B cell (primary cell): Measurements from ENCODE around the gene TLL2. TPM values are rescaled to one million over a fixed set of nuclear protein-coding genes. Genes with fewer than 3 reads are reported as not detected.

Experiments
- ATAC-seq: fragments of 200-7000 bp; cut with Tn5 transposase; one replicate; pipeline ENCODE4 v1.10.0; 2021; ENCODE audit warnings: low read depth, mild to moderate bottlenecking, moderate number of reproducible peaks, moderate library complexity
- CTCF ChIA-PET: fragments of 350-600 bp; sonication (Branson Sonifier 250); formaldehyde crosslinking; loops from one replicate; lab custom pipeline; 2021; ENCODE audit warnings: antibody characterized with exemption, inconsistent platforms; lab: Charles Lee
- POLR2A ChIA-PET: fragments of 350-600 bp; sonication (Branson Sonifier 250); formaldehyde crosslinking; loops from one replicate; lab custom pipeline; 2021; ENCODE audit warnings: antibody characterized with exemption; lab: Charles Lee
- DNase-seq: peaks from one replicate; pipeline ENCODE4 v3.0.0; 2013
- H2AFZ ChIP-seq: 2 replicates; pipeline ENCODE4 v1.6.1; 2012; ENCODE audit warnings: mild to moderate bottlenecking, low read depth, low read length; ENCODE audit not compliant: insufficient read depth, poor library complexity, severe bottlenecking
- H3K27ac ChIP-seq, 2 donors: 1 replicate in 1 of 2; 2 replicates in 1 of 2; pipeline ENCODE4 v1.5.1; 2012 to 2013; ENCODE audit warnings: low read length in 2 of 2, mild to moderate bottlenecking in 2 of 2, moderate library complexity in 1 of 2
- H3K27me3 ChIP-seq, 4 experiments: fragments of 200-600 bp in 1 of 4; sonication (generic) in 1 of 4; replicated peaks in 1 of 4; 1 replicate in 2 of 4; 2 replicates in 2 of 4; pipeline versions ENCODE4 v1.6.1 to v1.7.0; 2013 to 2016; ENCODE audit warnings: low read length in 3 of 4, mild to moderate bottlenecking in 2 of 4, mixed read lengths in 1 of 4, moderate library complexity in 1 of 4; ENCODE audit not compliant: insufficient read depth in 4 of 4, control insufficient read depth in 3 of 4; ENCODE audit errors: control extremely low read depth in 1 of 4
- H3K36me3 ChIP-seq, 2 experiments: replicated peaks in 1 of 2; 1 replicate in 1 of 2; 2 replicates in 1 of 2; pipeline versions ENCODE4 v1.6.1 to v1.7.1; 2013; ENCODE audit warnings: low read length in 1 of 2; ENCODE audit not compliant: insufficient read depth in 2 of 2, control insufficient read depth in 1 of 2; ENCODE audit errors: control extremely low read depth in 1 of 2, extremely low read depth in 1 of 2
- H3K4me1 ChIP-seq, 2 donors: fragments of 200-600 bp in 1 of 2; sonication (generic) in 1 of 2; 1 replicate in 1 of 2; 2 replicates in 1 of 2; pipeline versions ENCODE4 v1.5.1 to v1.6.1; 2013 to 2017; ENCODE audit warnings: low read length in 2 of 2; ENCODE audit not compliant: control insufficient read depth in 2 of 2, insufficient read depth in 2 of 2
- H3K4me2 ChIP-seq: replicated peaks from 2 replicates; pipeline ENCODE3; 2012; ENCODE audit warnings: mild to moderate bottlenecking, low read depth, low read length; ENCODE audit not compliant: poor library complexity, severe bottlenecking
- H3K4me3 ChIP-seq, 5 experiments: fragments of 200-600 bp in 1 of 5; sonication (generic) in 1 of 5; 1 replicate in 3 of 5; 2 replicates in 2 of 5; pipeline versions ENCODE4 v1.5.1 to v1.7.0; 2011 to 2016; ENCODE audit warnings: low read length in 4 of 5, mild to moderate bottlenecking in 4 of 5, low read depth in 2 of 5, control low read depth in 1 of 5, moderate library complexity in 1 of 5; ENCODE audit not compliant: insufficient read depth in 1 of 5; ENCODE audit errors: control extremely low read depth in 1 of 5, extremely low read depth in 1 of 5
- H3K79me2 ChIP-seq: fragments of 200-600 bp; sonication (generic); one replicate; pipeline ENCODE4 v1.6.0; 2016; ENCODE audit warnings: low read length; ENCODE audit not compliant: control insufficient read depth, insufficient read depth
- H3K9ac ChIP-seq: fragments of 200-600 bp; sonication (generic); 2 replicates; pipeline ENCODE4 v1.6.1; 2017; ENCODE audit warnings: mild to moderate bottlenecking, low read length, moderate library complexity
- H3K9me3 ChIP-seq, 3 donors: one replicate each; pipeline versions ENCODE4 v1.6.1 to v1.7.1; 2013; ENCODE audit warnings: low read length in 2 of 3; ENCODE audit not compliant: control insufficient read depth in 2 of 3, insufficient read depth in 1 of 3; ENCODE audit errors: control extremely low read depth in 1 of 3
- H4K20me1 ChIP-seq: 2 replicates; pipeline ENCODE4 v1.6.0; 2012; ENCODE audit warnings: mild to moderate bottlenecking, low read length; ENCODE audit not compliant: insufficient read depth, control insufficient read depth, poor library complexity, severe bottlenecking
- H3K27ac Mint-ChIP-seq: one replicate; pipeline ENCODE4 v1.8.0; 2021; ENCODE audit warnings: mixed read lengths
- H3K27me3 Mint-ChIP-seq: one replicate; pipeline ENCODE4 v1.8.0; 2021; ENCODE audit warnings: mixed read lengths
- H3K4me1 Mint-ChIP-seq: one replicate; pipeline ENCODE4 v1.8.0; 2021; ENCODE audit warnings: mixed read lengths
- H3K4me3 Mint-ChIP-seq: one replicate; pipeline ENCODE4 v1.8.0; 2021; ENCODE audit warnings: mixed read lengths
- H3K9me3 Mint-ChIP-seq: one replicate; pipeline ENCODE4 v1.8.0; 2022; ENCODE audit warnings: mixed read lengths; ENCODE audit not compliant: insufficient read depth
- EZH2 ChIP-seq: IDR thresholded peaks from 2 replicates; pipeline ENCODE4 v1.6.1; 2012; ENCODE audit warnings: borderline replicate concordance, low read depth, mild to moderate bottlenecking, moderate library complexity, low read length; ENCODE audit not compliant: insufficient read depth, poor library complexity, severe bottlenecking
- WGBS: methylation state at CpG from one replicate; pipeline ENCODE4 v1.1.5; 2013; ENCODE audit warnings: missing lambda C conversion rate; ENCODE audit not compliant: insufficient coverage; 5-methylcytosine and 5-hydroxymethylcytosine counted together
- intact Hi-C: fragments of 100-400 bp; cut with micrococcal nuclease; formaldehyde crosslinking; loops from one replicate; pipeline ENCODE4 v1.10.0; 2022
- polyA plus RNA-seq: library from polyadenylated mRNA; depleted of rRNA; stranded (reverse); fragments of >200 nt; gene quantifications from 2 replicates; pipeline ENCODE4 v1.2.3, GENCODE V29; 2012
- total RNA-seq, 2 donors: library from RNA; stranded (reverse); fragments of 120-200 nt in 1 of 2; gene quantifications; 1 replicate in 1 of 2; 2 replicates in 1 of 2; pipeline versions ENCODE4 v1.2.3 to v1.2.4, GENCODE V29; 2013 to 2022
- TF ChIP-seq, protein P1 (sequence below): fragments of 200-600 bp; IDR thresholded peaks from one replicate; pipeline ENCODE4 v1.8.0; 2022; ENCODE audit warnings: antibody characterized with exemption, mild to moderate bottlenecking

TLL2 gene
- total and polyA plus RNA-seq, 2 donors (not counting 1 experiment from before 2014, with no cell fraction given): 0.13 to 0.47 TPM

DNA sequence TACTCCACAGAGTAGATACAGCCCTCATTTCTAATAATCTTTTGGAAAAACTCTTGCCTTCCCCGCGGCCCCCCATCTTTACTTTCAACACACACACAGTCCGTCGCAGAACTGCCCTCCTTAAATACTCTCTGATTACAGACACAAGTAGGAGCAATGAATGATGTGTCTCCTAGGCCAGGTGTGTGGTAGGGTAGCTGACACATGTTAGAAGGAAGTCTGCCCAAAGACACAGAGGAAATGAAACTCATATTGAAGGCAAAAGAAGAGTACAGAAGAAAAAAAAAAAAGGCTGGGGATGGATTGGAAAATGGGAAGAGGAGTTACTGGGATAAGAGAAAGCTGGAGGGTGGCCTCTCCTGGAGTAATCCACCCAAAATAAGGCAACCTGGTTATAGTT is 169.5 kb downstream of the TLL2 start:
- no peaks in the 10 kb centered on the region for H3K79me2 ChIP-seq
- no peak overlapping the region for H3K4me3 ChIP-seq
- Mint-ChIP-seq H3K9me3 (no peaks in the 10 kb centered on the region), H3K4me1 (peaks cover 10% of the 10 kb centered on the region), H3K4me3 (no peak overlapping the region), H3K27ac (no peak overlapping the region), H3K27me3 (peaks cover 2% of the 10 kb centered on the region)
- H3K27me3 ChIP-seq: peaks cover 0 to 4% (median 0%) of the 10 kb centered on the region in 4 experiments
- H3K36me3 ChIP-seq: no peaks in the 10 kb centered on the region
- WGBS: no CpG with 5 or more reads among the region's 4 CpGs
- no peak overlapping the region for H3K9ac ChIP-seq
- no peak overlapping the region for H3K4me2 ChIP-seq
- POLR2A ChIA-PET: no interaction called here
- no peak overlapping the region for H3K27ac ChIP-seq
- TF ChIP-seq, protein P1, sequence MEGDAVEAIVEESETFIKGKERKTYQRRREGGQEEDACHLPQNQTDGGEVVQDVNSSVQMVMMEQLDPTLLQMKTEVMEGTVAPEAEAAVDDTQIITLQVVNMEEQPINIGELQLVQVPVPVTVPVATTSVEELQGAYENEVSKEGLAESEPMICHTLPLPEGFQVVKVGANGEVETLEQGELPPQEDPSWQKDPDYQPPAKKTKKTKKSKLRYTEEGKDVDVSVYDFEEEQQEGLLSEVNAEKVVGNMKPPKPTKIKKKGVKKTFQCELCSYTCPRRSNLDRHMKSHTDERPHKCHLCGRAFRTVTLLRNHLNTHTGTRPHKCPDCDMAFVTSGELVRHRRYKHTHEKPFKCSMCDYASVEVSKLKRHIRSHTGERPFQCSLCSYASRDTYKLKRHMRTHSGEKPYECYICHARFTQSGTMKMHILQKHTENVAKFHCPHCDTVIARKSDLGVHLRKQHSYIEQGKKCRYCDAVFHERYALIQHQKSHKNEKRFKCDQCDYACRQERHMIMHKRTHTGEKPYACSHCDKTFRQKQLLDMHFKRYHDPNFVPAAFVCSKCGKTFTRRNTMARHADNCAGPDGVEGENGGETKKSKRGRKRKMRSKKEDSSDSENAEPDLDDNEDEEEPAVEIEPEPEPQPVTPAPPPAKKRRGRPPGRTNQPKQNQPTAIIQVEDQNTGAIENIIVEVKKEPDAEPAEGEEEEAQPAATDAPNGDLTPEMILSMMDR: no peak
- TF ChIP-seq EZH2: no peak
- H2AFZ ChIP-seq: no peak overlapping the region
- CTCF ChIA-PET: interaction anchor here (2.9 kb wide), 1 partner anchor 10 kb away, joined by 9 read pairs; no protein-coding TSS in a partner anchor
- H4K20me1 ChIP-seq: no peaks in the 10 kb centered on the region
- DNase-seq (peak; percentile 29), ATAC-seq (no peak)
- H3K4me1 ChIP-seq: peaks cover 4 to 10% of the 10 kb centered on the region in 2 donors
- peaks cover 0 to 8% (median 5%) of the 10 kb centered on the region in 3 donors for H3K9me3 ChIP-seq
- intact Hi-C loops: no loop called here

DNA sequence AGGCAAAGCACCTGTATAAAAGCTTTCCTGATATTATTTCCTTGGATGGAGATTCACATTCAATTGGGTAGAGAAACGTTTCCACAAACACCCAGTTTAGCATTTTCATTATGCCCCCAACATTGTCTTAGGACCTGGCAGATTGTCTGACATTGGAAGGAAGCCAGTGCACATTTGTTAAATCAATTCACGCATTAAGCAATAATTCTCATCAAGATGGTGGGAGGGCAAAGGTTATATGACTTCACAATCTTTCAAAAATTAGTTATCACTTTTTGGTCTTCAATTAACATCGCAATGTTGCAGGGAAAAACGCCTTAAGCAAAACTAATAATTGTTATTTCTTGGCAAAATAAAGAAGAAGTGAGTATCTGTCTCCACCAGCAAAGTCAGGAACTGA is 171.3 kb downstream of the TLL2 start:
- H2AFZ ChIP-seq: no peak overlapping the region
- ChIA-PET POLR2A (no interaction called here), CTCF (interaction anchor here (0.6 to 9.3 kb wide), 6 partner anchors 8 to 325 kb away, joined by 3 to 107 read pairs (median 7); no protein-coding TSS in a partner anchor)
- no peaks in the 10 kb centered on the region for H3K27me3 ChIP-seq
- intact Hi-C loops: no loop called here
- ATAC-seq (no peak), DNase-seq (no peak)
- WGBS: 88% methylated on average over 1 of the region's 4 CpGs
- Mint-ChIP-seq H3K4me3 (no peak overlapping the region), H3K4me1 (peaks cover 10% of the 10 kb centered on the region), H3K9me3 (no peaks in the 10 kb centered on the region), H3K27me3 (no peaks in the 10 kb centered on the region), H3K27ac (no peak overlapping the region)
- no peak for TF ChIP-seq EZH2
- TF ChIP-seq, protein P1: no peak
- no peaks in the 10 kb centered on the region for H3K36me3 ChIP-seq
- no peaks in the 10 kb centered on the region for H4K20me1 ChIP-seq
- no peak overlapping the region for H3K27ac ChIP-seq
- H3K79me2 ChIP-seq: no peaks in the 10 kb centered on the region
- no peak overlapping the region for H3K4me3 ChIP-seq
- H3K4me1 ChIP-seq: peaks cover 4 to 10% of the 10 kb centered on the region in 2 donors
- no peak overlapping the region for H3K9ac ChIP-seq
- H3K4me2 ChIP-seq: no peak overlapping the region
- H3K9me3 ChIP-seq: peaks cover 0 to 6% (median 5%) of the 10 kb centered on the region in 3 donors
